SK-N-MC (cell line): ENCODE measurements around the gene RTN4R.

Experiments
- EZH2 ChIP-seq: fragments of 200-600 bp; sonication (generic); IDR thresholded peaks from one replicate; pipeline ENCODE4 v1.6.1; 2017; ENCODE audit warnings: antibody characterized with exemption
- POLR2AphosphoS5 ChIP-seq: IDR thresholded peaks from 2 replicates; pipeline ENCODE4 v1.6.1; 2012; ENCODE audit warnings: mild to moderate bottlenecking, low read depth, low read length, borderline replicate concordance

GRCh38 chr22:20271114-20271994 is 3.2 kb upstream of the RTN4R start:
- TF ChIP-seq POLR2AphosphoS5 (no peak), EZH2 (no peak)
